Stomach (tissue), 9 donors: ENCODE results near the gene SKA2. TPM values are rescaled to one million over a fixed set of nuclear protein-coding genes. Genes with fewer than 3 reads are reported as not detected.

Experiments used
- DNase-seq, 2 donors: peaks; one replicate each; pipeline versions ENCODE4 v3.0.0 to v3.0.0-alpha.2; 2013 to 2019
- H3K27ac ChIP-seq, 5 donors: fragments of 200-600 bp in 4 of 5; sonication (generic) in 4 of 5; one replicate each; pipeline ENCODE4 v1.5.1; 2013 to 2019; ENCODE audit warnings: mild to moderate bottlenecking in 1 of 5, moderate library complexity in 1 of 5
- H3K27me3 ChIP-seq, 3 donors: fragments of 200-600 bp; sonication (generic); one replicate each; pipeline ENCODE4 v1.5.1; 2017 to 2019; ENCODE audit warnings: mixed run types in 1 of 3
- H3K36me3 ChIP-seq, 4 donors: fragments of 200-600 bp; sonication (generic); 1 replicate in 3 of 4; 2 replicates in 1 of 4; pipeline ENCODE4 v1.5.1; 2016 to 2019
- H3K4me1 ChIP-seq, 4 donors: fragments of 200-600 bp; sonication (generic); one replicate each; pipeline ENCODE4 v1.5.1; 2016 to 2019
- H3K4me3 ChIP-seq, 4 donors: fragments of 200-600 bp; sonication (generic) in 3 of 4; one replicate each; pipeline ENCODE4 v1.5.1; 2016 to 2019; ENCODE audit warnings: mild to moderate bottlenecking in 1 of 4
- H3K9me3 ChIP-seq, 4 donors: fragments of 200-600 bp; sonication (generic); one replicate each; pipeline ENCODE4 v1.5.1; 2016 to 2019
- EP300 ChIP-seq: sonication (generic); formaldehyde crosslinking; IDR thresholded peaks from one replicate; pipeline ENCODE4 v1.6.1; 2017; ENCODE audit warnings: antibody characterized with exemption
- POLR2A ChIP-seq, 4 donors: fragments of 450-650 bp; IDR thresholded peaks; one replicate each; pipeline ENCODE4 v1.6.1; 2016; ENCODE audit warnings: antibody characterized with exemption in 4 of 4, control low read depth in 2 of 4, mild to moderate bottlenecking in 1 of 4, moderate library complexity in 1 of 4
- POLR2AphosphoS5 ChIP-seq, 3 donors: sonication (generic); formaldehyde crosslinking; IDR thresholded peaks; one replicate each; pipeline ENCODE4 v1.6.1; 2016; ENCODE audit warnings: antibody characterized with exemption in 3 of 3
- WGBS, 5 donors: extraction: QIAGEN DNeasy Blood & Tissue Kit in 3 of 5; methylation state at CpG; one replicate each; pipeline versions ENCODE4 v1.1.5 to v1.1.7; 2013 to 2018; 5-methylcytosine and 5-hydroxymethylcytosine counted together
- intact Hi-C: fragments of 100-400 bp; cut with DNase I; formaldehyde crosslinking; loops from one replicate; pipeline ENCODE4 v1.15.1; 2023; ENCODE audit warnings: low total_unique reads
- polyA plus RNA-seq, 3 donors: library from polyadenylated mRNA; stranded (reverse); fragments of 200-250 nt; gene quantifications; one replicate each; pipeline ENCODE4 v1.2.3, GENCODE V29; 2013
- total RNA-seq, 5 donors: library from RNA; depleted of rRNA; stranded (reverse); fragments of >200 nt; gene quantifications; one replicate each; pipeline versions ENCODE4 v1.1.0 to v1.2.3, GENCODE V29; 2014 to 2016
- TF ChIP-seq, protein P1 (sequence below), 7 experiments: fragments of 450-650 bp in 4 of 7; fragments of 200-600 bp in 3 of 7; sonication (generic) in 3 of 7; IDR thresholded peaks; one replicate each; pipeline ENCODE4 v1.5.1; 2016 to 2019; ENCODE audit warnings: antibody characterized with exemption in 7 of 7, control low read depth in 2 of 7, mild to moderate bottlenecking in 1 of 7
- donor health status: healthy with polysubstance abuse.
- donor health status: Bipolar disorder and iron deficiency.
- donor health status: healthy.

The SKA2 gene
- total and polyA plus RNA-seq, 8 donors = 7.6 to 72.1 (median 34.5) TPM; not detected in 1

DNA sequence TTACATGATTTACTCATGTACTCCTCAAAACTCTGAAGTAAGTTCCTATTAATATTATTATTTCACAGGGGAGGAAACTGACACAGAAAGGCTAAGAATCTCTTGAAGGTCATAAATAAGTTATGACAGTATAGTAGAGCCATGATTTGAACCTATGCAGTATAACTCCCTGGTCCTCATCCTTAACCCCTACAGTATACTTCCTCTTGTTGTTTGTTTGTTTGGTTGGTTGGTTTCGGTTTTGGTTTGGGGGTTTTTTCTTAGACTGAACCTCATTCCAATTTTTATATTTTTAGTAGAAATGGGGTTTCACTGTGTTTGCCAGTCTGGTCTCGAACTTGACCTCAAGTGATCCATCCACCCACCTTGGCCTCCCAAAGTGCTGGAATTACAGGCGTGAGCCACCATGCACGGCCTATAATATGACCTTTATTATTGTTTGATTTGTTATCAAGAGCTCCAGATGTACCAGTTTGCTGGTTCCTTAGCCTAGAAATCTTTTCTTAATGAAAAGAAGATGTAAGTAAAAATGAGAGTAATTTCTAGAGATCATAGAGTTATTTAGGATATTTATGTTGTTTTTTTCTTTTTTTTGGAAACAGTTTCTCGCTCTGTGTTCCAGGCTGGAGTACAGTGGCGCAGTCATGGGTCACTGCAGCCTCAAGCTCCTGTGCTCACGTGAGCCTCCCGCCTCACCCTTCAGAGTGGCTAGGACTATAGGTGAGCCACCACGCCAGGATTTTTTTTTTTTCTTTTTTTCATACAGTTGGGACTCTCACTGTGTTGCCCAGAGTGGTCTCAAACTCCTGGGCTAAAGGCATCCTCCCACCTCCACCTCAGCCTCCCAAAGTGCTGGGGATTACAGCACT, 5.4 kb upstream of the SKA2 start:
- DNase-seq = no peak
- intact Hi-C loops = no loop called here
- no peaks in the 10 kb centered on the region for H3K9me3 ChIP-seq
- no peaks in the 10 kb centered on the region for H3K36me3 ChIP-seq
- no peak overlapping the region for H3K27ac ChIP-seq
- no peaks in the 10 kb centered on the region for H3K27me3 ChIP-seq
- WGBS, 5 donors = 84 to 91% (median 88%) methylated on average over 9 of the region's 9 CpGs
- no peak for TF ChIP-seq POLR2AphosphoS5 (IDR thresholded peaks at IDR 0.05)
- TF ChIP-seq, protein P1, sequence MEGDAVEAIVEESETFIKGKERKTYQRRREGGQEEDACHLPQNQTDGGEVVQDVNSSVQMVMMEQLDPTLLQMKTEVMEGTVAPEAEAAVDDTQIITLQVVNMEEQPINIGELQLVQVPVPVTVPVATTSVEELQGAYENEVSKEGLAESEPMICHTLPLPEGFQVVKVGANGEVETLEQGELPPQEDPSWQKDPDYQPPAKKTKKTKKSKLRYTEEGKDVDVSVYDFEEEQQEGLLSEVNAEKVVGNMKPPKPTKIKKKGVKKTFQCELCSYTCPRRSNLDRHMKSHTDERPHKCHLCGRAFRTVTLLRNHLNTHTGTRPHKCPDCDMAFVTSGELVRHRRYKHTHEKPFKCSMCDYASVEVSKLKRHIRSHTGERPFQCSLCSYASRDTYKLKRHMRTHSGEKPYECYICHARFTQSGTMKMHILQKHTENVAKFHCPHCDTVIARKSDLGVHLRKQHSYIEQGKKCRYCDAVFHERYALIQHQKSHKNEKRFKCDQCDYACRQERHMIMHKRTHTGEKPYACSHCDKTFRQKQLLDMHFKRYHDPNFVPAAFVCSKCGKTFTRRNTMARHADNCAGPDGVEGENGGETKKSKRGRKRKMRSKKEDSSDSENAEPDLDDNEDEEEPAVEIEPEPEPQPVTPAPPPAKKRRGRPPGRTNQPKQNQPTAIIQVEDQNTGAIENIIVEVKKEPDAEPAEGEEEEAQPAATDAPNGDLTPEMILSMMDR (IDR thresholded peaks at IDR 0.05) = no peak
- no peak for TF ChIP-seq POLR2A (IDR thresholded peaks at IDR 0.05)
- TF ChIP-seq EP300 = no peak
- H3K4me3 ChIP-seq = no peak overlapping the region
- H3K4me1 ChIP-seq = peaks cover 0 to 15% (median 5%) of the 10 kb centered on the region in 4 donors

- TF ChIP-seq POLR2A (IDR thresholded peaks at IDR 0.05) = no peak
- TF ChIP-seq POLR2AphosphoS5 (IDR thresholded peaks at IDR 0.05) = peak in 2 of 3 donors; percentile 2 to 17
- Histone ChIP-seq H3K36me3 (no peaks in the 10 kb centered on the region), H3K4me1 (peaks cover 0 to 50% (median 27%) of the 10 kb centered on the region in 4 donors), H3K27me3 (no peaks in the 10 kb centered on the region), H3K27ac (peak within 1 kb of the TSS; percentile 79 to 90 (median 87)), H3K9me3 (no peaks in the 10 kb centered on the region), H3K4me3 (peak within 1 kb of the TSS; percentile 72 to 92 (median 76))
- peak in 1 of 2 donors; percentile 96 for DNase-seq
- intact Hi-C loops = no loop called here
- 0 to 1% (median 1%) methylated on average over 25 of the region's 25 CpGs for WGBS, 5 donors
These were observed 622 bp upstream of the SKA2 start, which contains the start of gene PRR11 for GRCh38 chr17:59155439-59156177. Gene PRR11, plus strand, starts transcription at chr17:59155746. Its CDS starts 14,007 bp downstream, at chr17:59169753.

GRCh38 chr17:59154292-59154720, 680 bp downstream of the SKA2 start:
- TF ChIP-seq POLR2AphosphoS5 (IDR thresholded peaks at IDR 0.05) (no peak), EP300 (no peak), POLR2A (IDR thresholded peaks at IDR 0.05) (no peak)
- TF ChIP-seq, protein P1 (IDR thresholded peaks at IDR 0.05) = no peak
- 0 to 1% (median 0%) methylated on average over 25 of the region's 25 CpGs for WGBS, 5 donors
- Histone ChIP-seq H3K4me3 (peak overlapping the region; percentile 72 to 92 (median 76)), H3K27ac (peak overlapping the region; percentile 79 to 90 (median 87)), H3K36me3 (no peaks in the 10 kb centered on the region), H3K27me3 (no peaks in the 10 kb centered on the region), H3K9me3 (no peaks in the 10 kb centered on the region), H3K4me1 (peaks cover 0 to 53% (median 30%) of the 10 kb centered on the region in 4 donors)
- intact Hi-C loops = no loop called here
- DNase-seq = peak; percentile 37 to 76

DNA sequence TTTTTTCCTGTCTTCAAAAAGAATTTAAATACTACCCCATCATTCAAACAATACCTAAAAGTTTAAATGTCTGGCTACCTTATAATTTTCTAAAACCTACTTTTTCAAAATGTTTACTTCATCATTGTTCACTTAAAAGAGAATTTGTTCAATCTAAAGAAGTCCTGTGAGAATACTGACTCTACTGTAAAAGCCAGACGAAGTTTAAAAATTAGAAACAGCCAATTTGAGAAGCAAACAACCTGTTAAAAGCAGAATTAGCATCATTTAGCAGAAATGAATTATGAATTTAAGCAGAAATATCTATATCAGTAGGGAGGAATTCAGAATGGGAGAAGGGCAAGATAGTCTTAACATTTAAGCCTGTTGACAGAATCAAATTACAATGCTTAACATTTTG, 2.1 kb downstream of the SKA2 start:
- Histone ChIP-seq H3K27ac (no peak overlapping the region), H3K9me3 (no peaks in the 10 kb centered on the region), H3K36me3 (no peaks in the 10 kb centered on the region), H3K4me1 (peaks cover 0 to 53% (median 30%) of the 10 kb centered on the region in 4 donors), H3K4me3 (no peak overlapping the region), H3K27me3 (no peaks in the 10 kb centered on the region)
- intact Hi-C loops = no loop called here
- 58 to 81% (median 62%) methylated on average over 1 of the region's 1 CpG for WGBS, 5 donors
- DNase-seq = no peak
- TF ChIP-seq, protein P1 (IDR thresholded peaks at IDR 0.05) = no peak
- TF ChIP-seq POLR2AphosphoS5 (IDR thresholded peaks at IDR 0.05) = no peak
- TF ChIP-seq POLR2A (IDR thresholded peaks at IDR 0.05) = no peak
- no peak for TF ChIP-seq EP300
